SKM-1 treated with dmso at 0.1 percent for 144 hours (cell line): ENCODE data around the gene GLG1.
"Not testable (repeated sequence)": the region's sequence is repeated elsewhere in the genome, so short reads cannot be mapped to it uniquely, and the experiment has no call there.

Experiments used
- DNase-seq: peaks from one replicate; lab custom pipeline; 2025; ENCODE audit not compliant: unreplicated experiment; lab: John Stamatoyannopoulos, UW

GLG1 gene

DNA sequence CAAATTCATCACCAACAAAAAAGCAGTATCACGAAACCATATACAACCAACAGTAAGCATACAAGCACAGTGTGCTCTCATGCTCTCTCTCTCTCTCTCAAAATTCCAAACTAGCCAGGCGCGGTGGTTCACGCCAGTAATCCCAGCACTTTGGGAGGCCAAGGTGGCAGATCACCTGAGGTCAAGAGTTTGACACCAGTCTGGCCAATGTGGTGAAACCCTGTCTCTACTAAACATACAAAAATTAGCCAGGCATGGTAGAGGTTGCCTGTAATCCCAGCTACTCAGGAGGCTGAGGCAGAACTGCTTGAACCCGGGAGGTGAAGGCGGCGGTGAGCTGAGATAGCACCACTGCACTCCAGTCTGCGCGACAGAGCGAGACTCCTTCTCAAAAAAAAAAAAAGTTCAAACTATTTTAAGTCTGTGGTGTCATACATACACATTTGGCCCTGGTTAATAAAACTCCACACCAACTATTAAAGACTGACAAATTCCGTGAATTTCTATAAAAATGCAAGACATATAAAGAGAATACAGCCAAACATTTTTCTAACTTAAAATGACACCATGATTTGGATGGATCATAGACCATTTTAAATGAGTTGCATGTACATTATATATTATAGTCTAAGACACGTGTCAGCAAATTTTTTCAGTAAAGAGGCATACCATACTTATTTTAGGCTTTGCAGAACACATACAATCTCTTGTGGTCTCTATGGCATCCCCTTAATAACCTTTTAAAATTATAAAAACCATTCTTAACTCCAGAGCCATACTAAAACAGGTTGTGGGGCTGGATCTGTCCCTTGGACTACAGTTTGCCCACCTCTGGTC lies 30.9 kb downstream of the GLG1 start:
- no peak for DNase-seq

DNA sequence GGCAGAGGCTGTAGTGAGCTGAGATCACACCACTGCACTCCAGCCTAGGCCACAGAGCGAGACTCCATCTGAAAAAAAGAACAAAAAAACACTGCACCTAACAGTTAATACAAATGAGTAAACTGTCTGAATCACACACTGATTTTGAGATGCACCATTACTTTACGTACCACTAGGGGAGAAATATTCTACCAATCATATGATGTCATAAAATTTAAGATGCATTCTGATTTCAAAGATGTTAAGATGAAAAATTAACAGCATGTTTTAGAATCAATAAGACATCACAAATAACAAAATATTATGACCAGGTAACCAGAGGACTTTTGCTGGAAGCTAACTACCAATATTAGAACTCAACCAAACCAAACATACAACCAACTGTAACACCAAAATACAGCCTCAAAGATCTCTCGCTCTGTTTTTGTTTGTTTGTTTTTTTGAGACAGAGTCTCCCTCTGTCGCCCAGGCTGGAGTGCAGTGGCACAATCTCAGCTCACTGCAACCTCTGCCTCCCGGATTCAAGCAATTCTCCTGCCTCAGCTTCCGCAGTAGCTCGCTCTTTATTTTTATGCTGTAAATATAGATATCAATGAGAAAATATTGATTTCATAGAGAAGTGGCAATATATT lies 31.6 kb downstream of the GLG1 start:
- DNase-seq = no peak

GRCh38 chr16:74574146-74574545 lies 32.8 kb downstream of the GLG1 start:
- DNase-seq = no peak

DNA sequence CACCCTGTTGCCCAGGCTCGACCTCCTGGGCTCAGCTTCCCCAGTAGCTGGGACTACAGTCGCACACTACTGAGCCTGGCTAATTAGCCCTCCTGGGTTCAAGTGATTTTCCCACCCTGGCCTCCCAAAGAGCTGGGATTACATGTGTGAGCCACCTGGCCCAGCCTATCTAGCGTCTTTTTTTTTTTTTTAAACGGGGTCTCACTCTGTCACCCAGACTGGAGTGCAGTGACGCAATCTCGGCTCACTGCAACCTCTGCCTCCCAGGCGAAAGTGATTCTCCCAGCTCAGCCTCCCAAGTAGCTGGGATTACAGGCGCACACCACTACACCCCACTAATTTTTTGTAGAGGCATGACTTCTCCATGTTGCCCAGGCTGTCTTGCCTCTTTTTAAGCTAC lies 33.3 kb downstream of the GLG1 start:
- no peak for DNase-seq

GRCh38 chr16:74570412-74571301 lies 36.3 kb downstream of the GLG1 start:
- DNase-seq = no peak

DNA sequence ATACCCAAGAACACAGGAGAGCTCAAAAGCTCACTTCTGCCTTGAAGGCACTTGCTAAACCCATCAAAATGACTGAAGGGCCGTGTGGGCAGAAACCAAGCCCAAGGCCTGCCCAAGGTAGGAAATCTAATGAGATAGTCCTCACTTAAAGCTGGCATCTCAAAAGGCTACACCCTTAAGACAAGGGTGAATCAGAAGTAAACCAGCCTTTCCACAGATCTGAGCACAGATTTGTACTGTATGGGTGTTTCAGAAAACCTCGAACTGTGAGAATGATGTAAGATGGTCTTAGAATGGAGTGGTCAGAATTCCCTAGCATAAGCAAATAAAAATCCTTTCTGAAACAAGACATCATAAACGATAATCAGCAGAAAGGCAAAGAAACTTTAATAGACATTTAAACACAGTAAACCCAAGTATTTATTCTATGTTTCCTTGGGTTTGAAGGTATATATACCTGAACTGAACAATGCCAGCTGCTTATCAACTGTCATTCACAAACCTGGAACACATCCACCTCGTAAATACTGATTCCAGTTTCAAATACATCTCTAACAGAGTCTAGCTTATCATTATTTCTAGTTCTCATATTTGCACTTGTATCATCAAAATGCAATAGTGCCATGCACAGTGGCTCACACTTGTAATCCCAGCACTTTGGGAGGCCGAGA lies 37.8 kb downstream of the GLG1 start:
- DNase-seq = no peak

DNA sequence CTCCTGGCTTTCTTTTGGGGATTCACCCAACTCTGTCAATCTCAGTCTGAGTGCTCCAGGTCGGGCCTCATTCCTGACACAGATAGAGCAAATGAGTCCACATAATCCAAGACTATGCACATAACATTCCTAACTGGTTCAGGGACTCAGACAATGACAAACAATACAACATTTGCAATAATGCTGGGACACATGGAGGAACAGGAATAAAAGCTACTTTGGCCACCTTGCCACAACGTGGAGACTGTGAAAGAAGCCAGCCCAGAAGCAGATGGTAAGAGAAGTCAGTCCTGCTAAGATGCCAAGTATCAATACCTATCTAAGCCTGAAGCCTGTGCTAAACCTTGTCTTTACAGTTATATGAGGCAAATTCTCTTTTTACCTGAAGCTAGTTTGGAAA lies 39.0 kb downstream of the GLG1 start:
- no peak for DNase-seq

- no peak for DNase-seq
Measured at GRCh38 chr16:74565378-74565777, 41.5 kb downstream of the GLG1 start.

DNA sequence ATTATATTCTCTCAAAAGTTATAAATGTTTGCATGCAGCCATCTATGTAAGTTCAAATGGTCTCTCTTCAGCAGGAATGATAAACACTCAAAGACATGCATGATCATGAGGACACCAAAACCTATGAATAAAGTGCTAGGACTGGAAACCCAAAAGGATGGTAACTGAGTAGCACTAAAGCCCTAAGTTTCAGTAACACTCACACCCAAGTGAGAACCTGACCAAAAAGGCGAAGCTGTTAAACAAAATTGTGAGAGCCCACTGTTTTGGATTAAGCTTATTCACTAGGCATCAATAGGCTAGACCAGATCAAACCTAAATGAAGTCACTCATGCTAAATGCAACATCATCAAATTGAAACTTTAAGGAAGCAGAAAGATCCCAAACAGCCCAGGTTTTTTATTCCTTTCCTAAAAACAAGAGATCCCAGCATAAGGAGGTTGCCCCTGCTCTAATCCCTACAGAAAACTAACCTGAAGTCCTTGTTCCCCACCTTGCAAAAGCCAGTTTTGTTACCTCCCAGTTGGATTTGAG lies 42.4 kb downstream of the GLG1 start:
- DNase-seq = no peak

- DNase-seq = peak; percentile 93
Measured at GRCh38 chr16:74563828-74564263, 43.1 kb downstream of the GLG1 start.

GRCh38 chr16:74562117-74562516 lies 44.8 kb downstream of the GLG1 start:
- DNase-seq = no peak

DNA sequence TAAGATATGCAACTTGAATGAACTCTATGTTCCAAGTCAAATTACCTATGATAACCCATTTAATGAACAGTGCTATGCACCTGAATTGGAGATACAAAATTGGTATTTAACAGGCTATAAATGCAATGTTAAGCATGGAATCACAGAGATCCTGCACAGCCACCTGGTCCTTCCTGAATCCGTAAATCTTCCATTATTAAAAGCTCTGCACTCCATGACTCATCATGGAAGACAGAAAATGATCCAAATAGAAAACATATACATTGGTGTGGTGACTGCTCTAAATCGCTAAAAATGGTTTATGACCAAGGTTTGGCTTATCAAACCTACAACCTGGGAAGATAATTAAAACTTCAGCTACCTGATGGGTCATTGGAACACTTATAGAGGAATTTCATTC lies 45.3 kb downstream of the GLG1 start:
- DNase-seq = no peak

DNA sequence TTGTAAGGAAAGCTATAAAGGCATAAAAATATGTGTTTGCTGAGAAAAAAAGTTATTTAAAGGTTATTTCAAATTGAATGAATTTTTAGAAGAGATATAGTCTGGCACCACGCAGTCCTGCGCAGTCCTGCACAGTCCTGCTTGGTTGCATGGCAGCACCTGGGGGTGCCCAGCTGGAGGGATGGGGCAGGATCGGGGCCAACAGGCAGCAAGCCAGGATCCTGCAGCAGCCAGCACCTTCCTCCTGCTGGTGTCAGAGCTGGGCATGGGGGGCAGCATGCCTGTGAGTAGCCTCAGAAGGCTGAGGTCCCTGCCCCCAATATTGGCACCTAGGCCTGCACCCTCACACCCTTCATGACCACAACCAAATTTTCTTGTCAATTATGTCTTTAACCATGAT lies 46.0 kb downstream of the GLG1 start:
- no peak for DNase-seq

DNA sequence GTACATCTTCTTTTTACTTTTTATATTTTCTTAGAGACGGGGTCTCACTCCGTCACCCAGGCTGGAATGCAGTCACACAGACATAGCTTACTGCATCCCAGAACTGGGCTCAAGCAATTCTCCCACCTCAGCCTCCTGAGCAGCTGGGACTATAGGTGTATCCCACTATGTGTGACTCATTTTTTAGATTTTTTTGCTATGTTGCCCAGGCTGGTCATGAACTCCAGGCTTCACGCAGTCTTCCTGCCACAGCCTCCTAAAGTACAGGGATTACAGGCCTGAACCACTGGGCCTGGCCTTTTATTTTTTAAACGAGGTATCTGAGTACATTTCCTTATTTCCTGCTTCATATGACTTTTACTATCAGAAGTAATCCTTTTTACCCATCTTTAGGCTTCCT lies 48.0 kb downstream of the GLG1 start:
- no peak for DNase-seq

DNA sequence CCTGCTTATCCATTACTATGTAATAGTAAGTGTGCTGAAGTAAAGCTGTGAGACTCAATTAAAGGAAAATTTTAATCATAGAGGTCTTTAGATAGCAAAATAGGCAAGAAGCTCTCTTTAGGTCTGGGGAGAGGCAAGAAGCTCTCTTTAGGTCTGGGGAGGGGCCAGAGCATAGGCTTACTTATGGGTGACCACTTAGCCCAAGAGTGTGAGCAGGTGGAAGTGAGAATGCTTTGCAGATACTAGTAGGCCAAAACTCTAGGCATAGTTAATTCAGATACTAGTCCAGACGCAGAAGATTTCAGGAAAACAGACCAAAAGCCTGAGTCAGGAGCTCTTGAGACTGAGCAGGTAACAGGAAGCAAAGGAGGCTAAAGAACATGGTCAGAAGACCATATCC lies 49.6 kb downstream of the GLG1 start:
- DNase-seq = no peak

- DNase-seq = no peak
Measured at GRCh38 chr16:74556375-74556922, 50.5 kb downstream of the GLG1 start.

- DNase-seq = not testable (repeated sequence)
Measured at GRCh38 chr16:74552357-74552756, 54.6 kb downstream of the GLG1 start.

DNA sequence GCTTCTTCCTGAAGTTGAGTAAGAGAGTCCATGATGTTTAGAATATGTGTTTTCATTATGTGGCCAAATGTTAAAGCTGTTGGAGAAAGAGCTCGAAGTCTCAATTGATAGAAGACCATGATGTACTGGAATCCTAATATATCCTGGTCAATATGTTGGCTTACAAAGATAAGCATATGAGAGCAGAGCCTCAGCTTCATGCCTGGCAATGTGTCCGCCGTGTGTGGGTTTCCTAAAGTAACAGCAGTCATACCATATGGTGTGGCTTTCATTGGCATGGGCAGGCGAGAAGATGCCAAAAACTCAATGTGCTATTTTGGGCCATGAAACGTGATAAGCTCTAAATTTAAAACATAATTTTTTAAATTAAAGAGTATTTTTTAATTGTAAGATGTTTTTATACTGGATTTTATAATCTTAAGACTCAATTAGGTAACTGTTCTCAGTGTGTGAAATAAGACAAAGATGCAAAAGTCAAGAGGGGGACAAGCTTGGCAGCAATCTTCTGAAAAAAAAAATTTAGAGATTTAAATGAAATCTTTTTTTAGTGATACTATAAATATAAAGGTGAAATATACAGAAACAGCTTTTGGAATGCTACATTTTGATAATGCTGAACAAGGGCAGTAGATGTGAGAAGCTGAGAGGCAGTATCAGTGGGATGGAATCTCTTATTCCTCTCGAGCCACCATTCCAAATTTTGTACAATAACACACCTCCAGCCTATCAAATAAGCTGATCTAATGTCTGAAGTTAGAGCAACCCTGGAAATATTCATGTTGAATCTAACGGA lies 56.5 kb downstream of the GLG1 start:
- DNase-seq = not testable (repeated sequence)

GRCh38 chr16:74546112-74546511 lies 60.8 kb downstream of the GLG1 start:
- DNase-seq = not testable (repeated sequence)
